Hepatocyte (in vitro differentiated cells): ENCODE results near the gene KDM4B.

Experiments
- CTCF ChIP-seq: fragments of 200-600 bp; sonication (generic); IDR thresholded peaks from 2 replicates; pipeline ENCODE4 v1.5.1; 2016; ENCODE audit warnings: antibody characterized with exemption, mild to moderate bottlenecking; ENCODE audit not compliant: poor library complexity
- EZH2 ChIP-seq: fragments of 200-600 bp; sonication (generic); IDR thresholded peaks from 2 replicates; pipeline ENCODE4 v1.6.1; 2016; ENCODE audit warnings: antibody characterized with exemption, mild to moderate bottlenecking, borderline replicate concordance
- EZH2phosphoT487 ChIP-seq: fragments of 200-600 bp; sonication (generic); IDR thresholded peaks from one replicate; pipeline ENCODE4 v1.6.1; 2018; ENCODE audit warnings: antibody characterized with exemption, mild to moderate bottlenecking, low read depth, moderate library complexity; ENCODE audit not compliant: unreplicated experiment, severe bottlenecking

GRCh38 chr19:5184930-5185329 is 216.0 kb downstream of the KDM4B start:
- TF ChIP-seq EZH2 (no peak), EZH2phosphoT487 (no peak), CTCF (no peak)
